Activated T-cell treated with anti-CD3 and anti-CD28 coated beads, Interleukin-2, amount 50 U/mL, for 1 hour (primary cell): ENCODE measurements around the gene PAK4.
"Not testable (repeated sequence)": the region's sequence is repeated elsewhere in the genome, so short reads cannot be mapped to it uniquely, and the experiment has no call there.

Experiments used
- DNase-seq: peaks from one replicate; pipeline ENCODE4 v3.0.0-alpha.2; 2020

Gene PAK4

DNA sequence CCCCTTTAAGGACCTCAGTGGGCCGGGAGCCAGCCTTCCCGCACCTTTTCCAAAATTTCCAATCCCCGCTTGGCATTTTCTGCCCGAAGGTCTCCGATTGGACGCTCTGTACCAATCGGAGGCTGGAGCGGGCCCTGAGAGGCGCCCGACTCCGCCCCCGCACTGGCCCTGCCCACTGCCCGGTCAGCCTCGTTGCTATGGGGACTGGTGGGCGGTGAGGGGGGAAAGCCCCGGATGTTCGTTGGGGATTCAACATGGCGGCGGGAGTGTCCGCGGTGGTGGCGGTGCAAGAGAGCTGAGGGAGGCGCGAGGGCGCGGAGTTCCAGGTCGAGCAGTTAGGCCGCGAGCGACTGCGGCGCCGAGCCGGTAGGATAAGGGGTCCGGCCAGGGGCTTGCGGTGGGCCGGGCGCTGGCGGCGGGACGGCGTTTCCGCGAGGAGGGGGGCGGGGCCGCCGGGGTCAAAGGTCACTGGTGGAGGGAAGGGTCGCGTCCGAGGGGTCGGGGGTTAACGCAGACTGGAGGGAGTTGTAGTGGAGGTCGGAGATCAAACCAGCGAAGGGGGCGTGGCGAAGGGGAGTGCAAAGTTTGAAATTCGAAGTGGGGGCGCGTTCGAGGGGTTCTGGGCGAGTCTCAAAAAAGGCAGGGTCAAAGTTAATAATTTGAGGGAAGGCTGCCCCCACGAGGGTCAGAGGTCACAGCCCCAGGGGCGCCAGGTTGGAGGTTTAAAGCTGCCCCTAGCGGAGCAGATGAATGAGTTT lies at the start of gene PAK4:
Gene PAK4 (plus strand): TSS at position 233 of the 758 bp plus-strand sequence. CDS start 43,768 bp downstream, outside the sequence.
- DNase-seq: peak; percentile 96

GRCh38 chr19:39077323-39077722 lies 48.3 kb upstream of the PAK4 start:
- no peak for DNase-seq

- DNase-seq: no peak
Observed at GRCh38 chr19:39078436-39079200, 47.0 kb upstream of the PAK4 start.

GRCh38 chr19:39080431-39080830 lies 45.2 kb upstream of the PAK4 start:
- DNase-seq: no peak

DNA sequence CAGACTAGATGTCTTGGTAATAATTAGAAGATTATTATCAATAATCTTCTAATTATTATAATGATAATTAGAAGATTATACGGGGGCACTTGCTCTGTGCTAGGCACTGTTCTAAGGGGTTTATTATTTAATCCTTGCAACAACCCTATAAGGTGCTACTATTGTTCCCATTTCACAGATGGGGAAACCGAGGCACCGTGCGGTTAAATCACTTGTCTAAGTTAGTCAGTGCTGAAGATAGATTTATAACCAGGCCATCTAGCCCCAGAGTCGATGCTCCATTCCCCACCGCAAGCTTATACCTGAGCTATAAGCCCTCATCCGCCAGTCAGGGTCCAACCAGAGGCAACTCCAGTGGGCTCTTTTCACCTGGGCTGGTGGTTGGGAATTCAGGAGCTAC lies 43.4 kb upstream of the PAK4 start:
- DNase-seq: no peak

- DNase-seq: no peak
Observed at GRCh38 chr19:39082745-39083598, 42.6 kb upstream of the PAK4 start.

GRCh38 chr19:39083599-39083982 lies 42.0 kb upstream of the PAK4 start:
- no peak for DNase-seq

DNA sequence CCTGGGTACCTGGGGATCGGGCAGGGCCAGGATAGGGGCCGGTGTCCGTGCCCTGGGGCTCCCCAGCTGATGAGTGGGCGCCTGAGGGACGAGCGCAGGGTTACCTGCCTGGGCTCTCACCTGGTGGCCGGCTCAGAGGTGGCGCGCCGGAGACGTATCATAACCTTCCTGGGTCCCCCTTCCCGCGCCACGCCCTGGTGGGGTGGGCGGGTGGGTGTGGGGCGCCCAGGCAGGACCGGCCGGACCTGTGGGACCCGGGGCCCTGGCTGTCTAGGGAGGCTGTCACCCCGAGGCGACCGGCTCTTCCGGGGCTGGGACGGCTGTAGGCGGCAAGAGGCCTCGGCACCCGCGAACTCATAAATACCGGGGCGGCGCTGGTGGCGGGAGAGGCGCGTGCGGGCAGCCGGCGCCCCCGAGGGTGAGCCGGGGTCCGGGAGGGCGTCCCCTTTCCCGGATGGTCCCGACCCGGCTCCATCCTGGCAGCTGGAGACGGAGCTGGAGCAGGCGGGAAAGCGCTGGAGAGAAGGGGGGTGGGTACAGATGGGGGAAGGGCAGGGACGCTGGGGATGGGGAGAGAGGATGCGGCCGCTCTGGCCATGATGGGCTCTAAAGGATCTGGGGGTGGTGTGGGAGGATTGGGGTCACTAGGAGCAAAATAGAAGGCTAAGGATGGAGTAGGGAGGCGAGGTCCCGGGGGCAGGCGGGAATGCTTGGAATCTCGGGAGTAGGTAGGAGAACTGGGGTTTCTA lies 41.4 kb upstream of the PAK4 start, which contains the start of gene ACP7:
Gene ACP7 (plus strand): TSS at position 386 of the 749 bp plus-strand sequence. CDS start 902 bp downstream, outside the sequence.
- peak; percentile 42 for DNase-seq

- DNase-seq: no peak
Observed at GRCh38 chr19:39084732-39085080, 40.9 kb upstream of the PAK4 start.

- no peak for DNase-seq
Observed at GRCh38 chr19:39085392-39085791, 40.2 kb upstream of the PAK4 start.

- no peak for DNase-seq
Observed at GRCh38 chr19:39086386-39086785, 39.2 kb upstream of the PAK4 start.

- no peak for DNase-seq
Observed at GRCh38 chr19:39087907-39088686, 37.5 kb upstream of the PAK4 start.

- DNase-seq: not testable (repeated sequence)
Observed at GRCh38 chr19:39090016-39090415, 35.6 kb upstream of the PAK4 start.

GRCh38 chr19:39090881-39091280 lies 34.7 kb upstream of the PAK4 start:
- DNase-seq: no peak

DNA sequence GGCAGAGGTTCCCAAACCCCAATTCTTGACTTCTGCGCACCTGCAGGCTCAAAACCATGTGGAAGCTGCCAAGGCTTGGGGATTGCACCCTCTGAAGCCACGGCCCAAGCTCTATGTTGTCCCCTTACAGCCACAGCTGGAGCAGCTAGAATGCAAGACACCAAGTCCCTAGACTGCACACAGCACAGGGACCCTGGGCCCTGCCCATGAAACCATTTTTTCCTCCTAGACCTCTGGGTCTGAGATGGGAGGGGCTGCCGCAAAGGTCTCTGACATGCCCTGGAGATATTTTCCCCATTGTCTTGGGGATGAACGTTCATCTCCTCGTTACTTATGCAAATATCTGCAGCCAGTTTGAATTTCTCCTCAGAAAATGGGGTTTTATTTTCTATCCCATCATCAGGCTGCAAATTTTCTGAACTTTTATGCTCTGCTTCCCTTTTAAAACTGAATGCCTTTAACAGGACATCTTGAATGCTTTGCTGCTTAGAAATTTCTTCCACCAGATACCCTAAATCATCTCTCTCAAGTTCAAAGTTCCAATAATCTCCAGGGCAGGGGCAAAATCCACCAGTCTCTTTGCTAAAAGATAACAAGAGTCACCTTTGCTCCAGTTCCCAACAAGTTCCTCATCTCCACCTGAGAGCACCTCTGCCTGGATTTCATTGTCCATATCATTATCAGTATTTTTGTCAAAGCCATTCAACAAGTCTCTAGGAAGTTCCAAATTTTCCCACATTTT lies 29.6 kb upstream of the PAK4 start:
- DNase-seq: not testable (repeated sequence)

DNA sequence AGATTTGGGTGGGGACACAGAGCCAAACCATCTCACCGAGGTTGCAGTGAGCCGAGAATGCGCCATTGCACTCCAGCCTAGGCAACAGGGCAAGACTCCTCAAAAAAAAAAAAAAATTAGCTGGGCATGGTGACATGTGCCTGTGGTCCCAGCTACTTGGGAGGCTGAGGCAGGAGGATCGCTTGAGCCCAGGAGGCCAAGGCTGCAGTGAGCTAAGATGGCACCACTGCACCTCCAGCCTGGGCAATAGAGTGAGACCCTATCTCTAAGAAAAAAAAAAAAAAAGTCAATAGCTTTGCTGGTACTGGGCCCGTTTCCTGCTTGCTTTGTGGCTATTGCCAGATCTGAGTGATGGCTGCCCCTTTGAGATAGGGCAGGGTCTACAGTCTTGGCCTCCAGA lies 28.3 kb upstream of the PAK4 start:
- no peak for DNase-seq

- DNase-seq: no peak
Observed at GRCh38 chr19:39097721-39098120, 27.9 kb upstream of the PAK4 start.

DNA sequence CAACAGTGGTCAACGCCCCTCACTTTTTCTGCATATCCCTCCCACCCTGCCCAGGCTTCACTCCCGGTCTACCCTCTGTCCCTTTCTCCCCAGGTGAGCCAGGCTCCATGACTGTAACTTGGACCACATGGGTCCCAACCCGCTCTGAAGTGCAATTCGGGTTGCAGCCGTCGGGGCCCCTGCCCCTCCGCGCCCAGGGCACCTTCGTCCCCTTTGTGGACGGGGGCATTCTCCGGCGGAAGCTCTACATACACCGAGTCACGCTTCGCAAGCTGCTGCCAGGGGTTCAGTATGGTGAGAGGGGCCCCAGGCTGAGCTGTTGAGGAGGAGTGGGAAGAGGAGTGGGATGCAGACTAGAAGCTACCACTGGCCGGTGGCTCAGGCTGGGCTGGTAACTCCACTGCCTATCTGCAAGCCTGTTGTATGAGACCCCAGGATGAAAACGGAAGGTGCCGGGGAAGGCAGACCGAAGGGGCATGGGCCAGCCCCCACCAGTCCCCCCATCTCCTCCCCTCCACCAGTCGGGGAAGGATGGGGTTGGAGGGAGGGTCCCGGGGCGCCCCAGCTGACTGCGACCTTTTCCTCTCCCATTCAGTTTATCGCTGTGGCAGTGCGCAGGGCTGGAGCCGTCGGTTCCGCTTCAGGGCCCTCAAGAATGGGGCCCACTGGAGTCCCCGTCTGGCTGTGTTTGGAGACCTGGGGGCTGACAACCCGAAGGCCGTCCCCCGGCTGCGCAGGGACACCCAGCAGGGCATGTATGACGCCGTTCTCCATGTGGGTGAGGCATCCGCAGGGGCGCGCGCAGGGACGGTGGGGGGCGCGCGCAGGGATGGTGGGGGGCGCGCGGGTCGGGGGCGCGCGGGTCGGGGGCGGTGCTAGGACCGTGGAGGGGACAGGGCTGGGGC lies 27.0 kb upstream of the PAK4 start:
- DNase-seq: no peak

- DNase-seq: no peak
Observed at GRCh38 chr19:39099341-39099740, 26.2 kb upstream of the PAK4 start.
